Thymus (tissue), 14 donors: ENCODE results near the gene ZCCHC24. TPM values are rescaled to one million over a fixed set of nuclear protein-coding genes. Genes with fewer than 3 reads are reported as not detected.

Experiments used
- DNase-seq, 9 donors: peaks; one replicate each; pipeline ENCODE4 v3.0.0-alpha.2; 2013; ENCODE audit warnings: low spot score in 9 of 9, low read depth in 6 of 9, missing footprints in 1 of 9
- H3K27ac ChIP-seq, 2 donors: one replicate each; pipeline ENCODE4 v1.5.1; 2013; ENCODE audit warnings: control low read depth in 1 of 2, low read depth in 1 of 2, low read length in 1 of 2, mild to moderate bottlenecking in 1 of 2, moderate library complexity in 1 of 2
- H3K27me3 ChIP-seq, 2 donors: one replicate each; pipeline ENCODE4 v1.5.1; 2013; ENCODE audit warnings: low read length in 1 of 2; ENCODE audit not compliant: control insufficient read depth in 2 of 2, insufficient read depth in 1 of 2
- H3K36me3 ChIP-seq, 2 donors: one replicate each; pipeline ENCODE4 v1.5.1; 2013; ENCODE audit warnings: low read length in 1 of 2, mild to moderate bottlenecking in 1 of 2, moderate library complexity in 1 of 2; ENCODE audit not compliant: control insufficient read depth in 2 of 2, insufficient read depth in 2 of 2
- H3K4me1 ChIP-seq, 2 donors: one replicate each; pipeline ENCODE4 v1.5.1; 2013; ENCODE audit warnings: low read length in 2 of 2; ENCODE audit not compliant: control insufficient read depth in 2 of 2, insufficient read depth in 2 of 2
- H3K4me3 ChIP-seq, 2 donors: one replicate each; pipeline ENCODE4 v1.5.1; 2013; ENCODE audit warnings: low read length in 2 of 2, control low read depth in 1 of 2, mild to moderate bottlenecking in 1 of 2
- H3K9me3 ChIP-seq, 2 donors: one replicate each; pipeline ENCODE4 v1.5.1; 2013; ENCODE audit warnings: low read length in 1 of 2, mild to moderate bottlenecking in 1 of 2; ENCODE audit not compliant: control insufficient read depth in 2 of 2, insufficient read depth in 1 of 2
- whole genome bisulfite sequencing: extraction: QIAGEN DNeasy Blood & Tissue Kit; methylation state at CpG from one replicate; pipeline ENCODE4 v1.1.7; 2013; 5-methylcytosine and 5-hydroxymethylcytosine counted together
- long read RNA-seq, 10 donors: transcript quantifications; one replicate each; lab custom pipeline, GENCODE V29; 2026
- polyA plus RNA-seq: library from polyadenylated mRNA; stranded (reverse); fragments of 200-250 nt; gene quantifications from one replicate; pipeline ENCODE4 v1.2.3, GENCODE V29; 2013
- total RNA-seq: library from RNA; stranded (reverse); fragments of 120-200 nt; gene quantifications from one replicate; pipeline ENCODE4 v1.2.4, GENCODE V29; 2013
- donor health status: healthy.

The ZCCHC24 gene
- total RNA-seq, result 1.2 TPM
- polyA plus RNA-seq, result 5.4 TPM
- long read RNA-seq, donor 1, result 0 reads
- long read RNA-seq, donor 2, result 0 reads
- long read RNA-seq, donor 3, full-length matches to known transcripts, result 3 of 3 reads
- long read RNA-seq, donor 3, partial matches to known transcripts, result 0 of 3 reads
- long read RNA-seq, donor 3, other reads (novel, unspliced or antisense), result 0 of 3 reads
- long read RNA-seq, donor 4, full-length matches to known transcripts, result 2 of 2 reads
- long read RNA-seq, donor 4, partial matches to known transcripts, result 0 of 2 reads
- long read RNA-seq, donor 4, other reads (novel, unspliced or antisense), result 0 of 2 reads
- long read RNA-seq, donor 5, full-length matches to known transcripts, result 6 of 6 reads
- long read RNA-seq, donor 5, partial matches to known transcripts, result 0 of 6 reads
- long read RNA-seq, donor 5, other reads (novel, unspliced or antisense), result 0 of 6 reads
- long read RNA-seq, donor 6, full-length matches to known transcripts, result 3 of 3 reads
- long read RNA-seq, donor 6, partial matches to known transcripts, result 0 of 3 reads
- long read RNA-seq, donor 6, other reads (novel, unspliced or antisense), result 0 of 3 reads
- long read RNA-seq, donor 7, full-length matches to known transcripts, result 1 of 1 reads
- long read RNA-seq, donor 7, partial matches to known transcripts, result 0 of 1 reads
- long read RNA-seq, donor 7, other reads (novel, unspliced or antisense), result 0 of 1 reads
- long read RNA-seq, donor 8, full-length matches to known transcripts, result 1 of 1 reads
- long read RNA-seq, donor 8, partial matches to known transcripts, result 0 of 1 reads
- long read RNA-seq, donor 8, other reads (novel, unspliced or antisense), result 0 of 1 reads
- long read RNA-seq, donor 9, result 0 reads
- long read RNA-seq, donor 10, result 0 reads

DNA sequence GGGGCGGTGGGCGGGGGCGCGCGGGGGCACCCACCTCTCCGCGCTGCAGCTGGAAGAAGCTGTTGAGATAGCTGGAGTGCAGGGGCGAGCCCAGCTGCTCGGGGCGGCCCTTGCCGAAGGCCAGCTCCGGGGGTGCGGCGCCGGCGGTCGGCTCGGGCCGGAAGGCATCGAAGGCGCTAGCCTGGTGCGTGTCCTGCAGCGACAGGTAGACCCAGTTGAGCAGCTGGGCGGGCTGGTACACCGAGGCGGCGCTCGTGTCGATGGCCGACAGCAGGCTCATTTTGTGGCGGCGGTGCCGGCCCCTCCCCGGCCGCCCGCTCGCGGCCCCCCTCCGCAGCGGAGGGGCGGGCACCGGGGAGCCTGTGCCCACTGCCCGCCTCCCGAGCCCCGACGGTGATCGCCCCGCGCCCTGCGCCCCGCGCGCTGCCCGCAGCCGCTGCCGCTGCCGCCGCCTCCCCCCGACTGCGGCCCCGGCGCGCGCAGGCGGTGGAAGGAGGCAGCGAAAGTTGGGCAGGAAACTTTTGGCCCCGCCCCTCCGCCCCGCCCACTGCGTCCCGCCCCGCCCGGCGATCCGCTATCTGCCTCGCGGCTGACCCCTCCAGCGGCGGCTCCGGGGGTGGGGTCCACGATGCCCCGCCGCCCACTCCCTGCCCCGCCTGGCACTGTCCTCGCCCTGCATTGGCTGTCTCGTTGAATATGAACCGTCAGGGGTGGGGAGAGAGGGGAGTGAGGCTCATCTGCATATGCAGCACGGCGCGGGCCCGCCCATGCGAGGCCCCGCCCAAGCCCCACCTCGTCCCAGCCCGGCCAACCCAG is at the start of gene ZCCHC24:
Gene ZCCHC24, minus strand, starts transcription at position 464 of the 816 bp plus-strand sequence. Its CDS starts 184 bp downstream, at position 280.
- Histone ChIP-seq H3K27ac (peak within 1 kb of the TSS in 1 of 2 donors; percentile 79), H3K4me1 (peaks cover 11 to 27% of the 10 kb centered on the region in 2 donors), H3K36me3 (no peaks in the 10 kb centered on the region), H3K9me3 (no peaks in the 10 kb centered on the region), H3K4me3 (peak within 1 kb of the TSS; percentile 38 to 75), H3K27me3 (peaks cover 4 to 66% of the 10 kb centered on the region in 2 donors)
- under 1% methylated on average over 95 of the region's 95 CpGs for WGBS
- peak; percentile 75 to 96 (median 91) for DNase-seq

- Histone ChIP-seq H3K27ac (no peak overlapping the region), H3K9me3 (no peaks in the 10 kb centered on the region), H3K36me3 (no peaks in the 10 kb centered on the region), H3K27me3 (no peaks in the 10 kb centered on the region), H3K4me1 (peaks cover 0 to 11% of the 10 kb centered on the region in 2 donors), H3K4me3 (no peak overlapping the region)
- WGBS, result 95% methylated on average over 1 of the region's 1 CpG
- no peak for DNase-seq
Measured at GRCh38 chr10:79493806-79494205, 48.4 kb upstream of the ZCCHC24 start.

DNA sequence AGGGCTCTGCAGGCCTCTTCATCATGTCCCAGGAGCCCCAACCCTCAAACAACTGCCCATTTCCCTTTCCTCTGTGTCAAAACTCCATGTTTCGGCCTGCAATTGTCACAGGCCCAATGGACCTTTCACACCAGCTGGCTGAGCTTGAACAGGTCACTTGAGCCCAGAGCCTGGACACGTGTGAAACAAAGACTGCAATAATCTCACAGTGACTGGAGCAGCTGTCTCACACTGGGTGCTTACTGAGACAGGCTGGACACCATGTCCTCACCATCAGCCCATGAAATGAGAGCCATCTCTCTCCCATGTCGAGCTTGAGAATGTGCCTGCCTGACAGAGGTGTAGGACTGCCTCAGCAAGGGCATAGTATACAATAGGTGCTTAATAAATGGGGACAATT is 47.4 kb upstream of the ZCCHC24 start:
- Histone ChIP-seq H3K4me1 (peaks cover 0 to 11% of the 10 kb centered on the region in 2 donors), H3K9me3 (no peaks in the 10 kb centered on the region), H3K36me3 (no peaks in the 10 kb centered on the region), H3K27ac (no peak overlapping the region), H3K4me3 (no peak overlapping the region), H3K27me3 (no peaks in the 10 kb centered on the region)
- 91% methylated on average over 3 of the region's 3 CpGs for WGBS
- DNase-seq, result no peak

- Histone ChIP-seq H3K9me3 (no peaks in the 10 kb centered on the region), H3K36me3 (no peaks in the 10 kb centered on the region), H3K27me3 (no peaks in the 10 kb centered on the region), H3K4me3 (no peak overlapping the region), H3K27ac (no peak overlapping the region), H3K4me1 (peaks cover 0 to 11% of the 10 kb centered on the region in 2 donors)
- no peak for DNase-seq
- WGBS, result 98% methylated on average over 6 of the region's 6 CpGs
Measured at GRCh38 chr10:79492256-79492655, 46.8 kb upstream of the ZCCHC24 start.

GRCh38 chr10:79491143-79491835 is 45.9 kb upstream of the ZCCHC24 start:
- no peaks in the 10 kb centered on the region for H3K27me3 ChIP-seq
- peaks cover 0 to 11% of the 10 kb centered on the region in 2 donors for H3K4me1 ChIP-seq
- H3K4me3 ChIP-seq, result no peak overlapping the region
- 95% methylated on average over 6 of the region's 6 CpGs for WGBS
- H3K27ac ChIP-seq, result no peak overlapping the region
- no peaks in the 10 kb centered on the region for H3K9me3 ChIP-seq
- DNase-seq, result no peak
- no peaks in the 10 kb centered on the region for H3K36me3 ChIP-seq

DNA sequence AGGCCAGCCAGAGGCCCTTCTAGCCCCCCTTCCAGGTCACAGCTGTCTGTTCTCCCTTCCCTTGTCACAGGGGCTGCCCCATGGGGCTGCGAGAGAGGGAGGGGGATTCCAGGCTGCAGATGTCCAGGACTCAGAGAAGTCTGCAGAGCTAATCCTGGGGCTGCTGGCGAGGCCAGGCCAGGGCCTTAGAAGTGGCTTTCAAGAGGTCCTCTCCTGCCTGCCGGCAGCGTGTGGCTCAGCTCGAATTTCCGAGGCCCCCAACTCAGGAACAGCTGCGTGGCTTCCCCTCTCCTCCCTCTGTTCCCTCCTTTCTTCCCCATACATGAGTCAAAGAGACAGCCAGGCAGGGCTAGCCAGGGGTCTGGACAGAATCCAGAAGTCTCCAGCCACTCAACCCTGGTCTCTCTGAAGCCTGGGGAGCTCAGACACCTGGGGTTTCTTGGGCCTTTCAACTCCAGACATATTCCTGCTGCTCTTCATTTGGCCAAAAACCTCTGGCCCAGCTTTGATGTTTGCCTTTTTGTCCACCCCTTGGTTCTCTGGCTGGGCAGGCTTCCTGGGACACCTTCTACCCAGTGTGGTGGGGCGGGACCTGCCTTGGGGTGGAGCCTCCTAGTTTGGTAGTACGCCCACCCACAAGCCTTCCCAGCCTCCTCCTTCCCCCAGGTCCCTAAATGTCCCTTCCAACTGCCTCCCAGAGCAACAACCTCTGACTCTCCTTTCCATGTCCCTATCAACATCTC is 45.1 kb upstream of the ZCCHC24 start:
- no peaks in the 10 kb centered on the region for H3K36me3 ChIP-seq
- H3K4me1 ChIP-seq, result peaks cover 0 to 11% of the 10 kb centered on the region in 2 donors
- 80% methylated on average over 9 of the region's 9 CpGs for WGBS
- no peak for DNase-seq
- no peak overlapping the region for H3K27ac ChIP-seq
- no peaks in the 10 kb centered on the region for H3K27me3 ChIP-seq
- H3K9me3 ChIP-seq, result no peaks in the 10 kb centered on the region
- H3K4me3 ChIP-seq, result no peak overlapping the region

GRCh38 chr10:79488870-79489269 is 43.4 kb upstream of the ZCCHC24 start:
- H3K36me3 ChIP-seq, result no peaks in the 10 kb centered on the region
- H3K9me3 ChIP-seq, result no peaks in the 10 kb centered on the region
- 93% methylated on average over 3 of the region's 3 CpGs for WGBS
- H3K4me3 ChIP-seq, result no peak overlapping the region
- H3K27me3 ChIP-seq, result no peaks in the 10 kb centered on the region
- H3K27ac ChIP-seq, result no peak overlapping the region
- H3K4me1 ChIP-seq, result peaks cover 0 to 11% of the 10 kb centered on the region in 2 donors
- no peak for DNase-seq

- 90% methylated on average over 5 of the region's 5 CpGs for WGBS
Measured at GRCh38 chr10:79488336-79488735, 42.9 kb upstream of the ZCCHC24 start.

More at GRCh38 chr10:79488336-79488735, 42.9 kb upstream of the ZCCHC24 start:
- Histone ChIP-seq H3K27me3 (no peaks in the 10 kb centered on the region), H3K4me3 (no peak overlapping the region), H3K4me1 (peaks cover 0 to 11% of the 10 kb centered on the region in 2 donors), H3K36me3 (no peaks in the 10 kb centered on the region), H3K27ac (no peak overlapping the region), H3K9me3 (no peaks in the 10 kb centered on the region)
- DNase-seq, result no peak
